ENCODE data around the gene CD81.

Gene CD81

GRCh38 chr11:2412323-2412722, 35.2 kb downstream of the CD81 start:
- TF ChIP-seq CTCF (IDR thresholded peaks at IDR 0.05; ENCODE audit: low read depth, low read length) = no peak
- no peak overlapping the region for H3K4me3 ChIP-seq (ENCODE audit: low read depth, low read length)
- in situ Hi-C loops (cut with HindIII; ENCODE audit: low sequenced_read_pairs) = no loop called here
- no peak for DNase-seq (ENCODE audit: low read depth, low spot score)

GRCh38 chr11:2413742-2414579, 36.9 kb downstream of the CD81 start:
- DNase-seq (ENCODE audit: low read depth, low spot score) = no peak
- TF ChIP-seq CTCF (IDR thresholded peaks at IDR 0.05; ENCODE audit: low read depth, low read length) = no peak
- in situ Hi-C loops (cut with HindIII; ENCODE audit: low sequenced_read_pairs) = no loop called here
- H3K4me3 ChIP-seq (ENCODE audit: low read depth, low read length) = no peak overlapping the region

GRCh38 chr11:2414616-2415015, 37.5 kb downstream of the CD81 start:
- DNase-seq (ENCODE audit: low read depth, low spot score) = no peak
- TF ChIP-seq CTCF (IDR thresholded peaks at IDR 0.05; ENCODE audit: low read depth, low read length) = no peak
- H3K4me3 ChIP-seq (ENCODE audit: low read depth, low read length) = no peak overlapping the region
- in situ Hi-C loops (cut with HindIII; ENCODE audit: low sequenced_read_pairs) = no loop called here

- TF ChIP-seq CTCF (IDR thresholded peaks at IDR 0.05; ENCODE audit: low read depth, low read length) = no peak
- H3K4me3 ChIP-seq (ENCODE audit: low read depth, low read length) = no peak overlapping the region
- DNase-seq (ENCODE audit: low read depth, low spot score) = no peak
- in situ Hi-C loops (cut with HindIII; ENCODE audit: low sequenced_read_pairs) = no loop called here
These were observed 38.1 kb downstream of the CD81 start for GRCh38 chr11:2415171-2415570.

GRCh38 chr11:2415601-2416380, 38.7 kb downstream of the CD81 start:
- no peak overlapping the region for H3K4me3 ChIP-seq (ENCODE audit: low read depth, low read length)
- TF ChIP-seq CTCF (IDR thresholded peaks at IDR 0.05; ENCODE audit: low read depth, low read length) = peak; percentile 2
- no peak for DNase-seq (ENCODE audit: low read depth, low spot score)
- in situ Hi-C loops (cut with HindIII; ENCODE audit: low sequenced_read_pairs) = no loop called here

- in situ Hi-C loops (cut with HindIII; ENCODE audit: low sequenced_read_pairs) = no loop called here
- no peak for DNase-seq (ENCODE audit: low read depth, low spot score)
- no peak overlapping the region for H3K4me3 ChIP-seq (ENCODE audit: low read depth, low read length)
- TF ChIP-seq CTCF (IDR thresholded peaks at IDR 0.05; ENCODE audit: low read depth, low read length) = no peak
These were observed 39.7 kb downstream of the CD81 start for GRCh38 chr11:2416765-2417164.

Data from astrocyte of the spinal cord (primary cell).